ENCODE measurements around the gene SCFD2. TPM values are rescaled to one million over a fixed set of nuclear protein-coding genes. Genes with fewer than 3 reads are reported as not detected.

The SCFD2 gene
- total RNA-seq, 1 experiment from 2014 or later: 18.8 TPM

DNA sequence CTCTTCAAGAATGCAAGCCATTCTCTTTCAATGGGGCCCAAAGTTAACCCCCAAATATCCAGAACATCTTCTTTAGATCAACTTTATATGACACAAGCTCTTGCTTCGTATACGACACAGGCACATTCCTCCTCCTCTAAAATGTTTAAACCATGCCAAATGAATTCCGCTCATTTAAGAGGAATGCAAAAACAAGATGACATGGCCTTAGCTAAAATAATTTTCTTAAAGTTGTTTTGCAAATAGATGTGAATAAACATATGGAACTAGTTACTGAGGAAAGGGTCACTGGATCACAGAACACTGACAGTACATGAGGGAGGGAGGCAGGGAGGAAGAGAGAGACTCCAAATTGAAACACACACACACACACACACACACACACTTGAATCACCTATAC lies 406.3 kb downstream of the SCFD2 start:
- no peak for DNase-seq (ENCODE audit: low read depth)

DNA sequence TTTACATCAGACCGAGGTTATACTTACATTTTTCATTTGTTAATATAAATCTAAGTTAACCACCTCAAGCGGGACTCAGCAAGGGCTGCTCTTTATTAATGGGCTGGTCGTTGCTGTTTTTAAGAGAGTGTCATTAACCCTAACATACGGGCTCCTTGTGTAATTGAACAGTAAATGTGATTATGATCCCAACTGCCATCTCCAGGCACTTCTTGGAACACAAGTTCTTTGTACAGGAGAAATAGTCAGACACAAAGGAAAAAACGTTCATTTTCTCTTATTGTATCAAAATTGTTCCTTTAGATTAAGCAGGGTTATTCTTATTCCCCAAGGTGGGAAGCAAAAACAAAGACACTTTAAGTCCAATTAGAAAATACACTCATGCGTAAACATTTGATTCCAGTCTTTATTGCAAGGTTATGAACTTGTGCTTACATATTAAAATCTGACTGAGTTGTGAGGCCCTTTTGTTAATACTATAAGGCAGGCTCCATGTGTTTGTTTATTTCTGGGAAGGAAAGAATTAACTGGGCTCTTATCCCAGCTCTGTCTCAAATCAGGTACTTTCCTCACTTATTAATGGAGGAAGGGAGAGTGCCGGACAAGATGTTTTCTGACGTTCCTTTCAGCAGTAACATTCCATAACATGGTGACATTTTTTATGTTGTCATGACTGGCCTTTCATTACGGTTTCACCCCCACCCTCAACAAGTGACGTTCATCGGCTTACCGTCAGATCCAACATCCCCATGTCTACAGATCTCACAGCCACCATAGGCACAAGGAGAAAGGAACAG lies 407.8 kb downstream of the SCFD2 start:
- no peak for DNase-seq (ENCODE audit: low read depth)

DNA sequence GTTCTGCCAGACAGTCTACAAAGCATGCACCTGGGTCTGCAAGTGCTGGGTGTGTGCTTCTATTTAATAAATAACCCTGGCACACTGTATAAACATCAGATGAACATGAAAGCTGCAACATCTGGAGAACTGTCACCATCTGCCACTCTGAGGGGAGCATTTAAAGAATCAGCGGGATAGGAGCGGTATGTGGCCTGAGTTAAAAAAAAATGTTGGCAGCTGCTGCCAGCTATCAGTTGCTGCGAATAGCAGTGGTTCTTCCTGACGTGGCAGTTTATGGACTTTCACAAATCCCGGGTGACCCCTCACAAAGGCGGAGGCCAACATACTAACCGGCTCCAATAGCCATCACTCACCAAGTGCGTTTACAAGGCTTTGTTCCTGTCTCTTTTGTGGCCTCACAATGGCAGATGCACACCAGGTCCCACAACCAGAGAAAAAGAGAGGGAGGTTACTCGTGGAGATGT lies 408.6 kb downstream of the SCFD2 start:
- DNase-seq (ENCODE audit: low read depth): peak; percentile 71

DNA sequence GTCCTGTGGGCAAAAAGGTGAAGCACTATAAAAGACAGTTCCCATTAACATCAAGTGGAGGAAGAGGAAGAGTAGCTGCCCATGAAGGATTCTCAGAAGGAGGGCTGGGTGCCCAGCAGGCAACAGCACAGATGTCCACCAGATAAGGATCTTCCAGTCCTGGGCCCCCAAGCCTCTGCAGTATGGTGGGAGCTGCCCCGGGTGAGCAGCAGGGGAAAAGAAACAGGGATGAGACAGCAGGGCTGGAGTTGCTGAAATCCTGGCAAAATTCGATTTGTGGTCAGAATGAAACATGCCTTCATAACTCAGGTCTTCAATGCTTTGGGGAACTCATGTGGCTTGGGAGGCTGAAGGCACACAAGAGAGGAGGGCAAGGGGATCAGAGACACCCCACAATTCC lies 409.2 kb downstream of the SCFD2 start:
- DNase-seq (ENCODE audit: low read depth): no peak

DNA sequence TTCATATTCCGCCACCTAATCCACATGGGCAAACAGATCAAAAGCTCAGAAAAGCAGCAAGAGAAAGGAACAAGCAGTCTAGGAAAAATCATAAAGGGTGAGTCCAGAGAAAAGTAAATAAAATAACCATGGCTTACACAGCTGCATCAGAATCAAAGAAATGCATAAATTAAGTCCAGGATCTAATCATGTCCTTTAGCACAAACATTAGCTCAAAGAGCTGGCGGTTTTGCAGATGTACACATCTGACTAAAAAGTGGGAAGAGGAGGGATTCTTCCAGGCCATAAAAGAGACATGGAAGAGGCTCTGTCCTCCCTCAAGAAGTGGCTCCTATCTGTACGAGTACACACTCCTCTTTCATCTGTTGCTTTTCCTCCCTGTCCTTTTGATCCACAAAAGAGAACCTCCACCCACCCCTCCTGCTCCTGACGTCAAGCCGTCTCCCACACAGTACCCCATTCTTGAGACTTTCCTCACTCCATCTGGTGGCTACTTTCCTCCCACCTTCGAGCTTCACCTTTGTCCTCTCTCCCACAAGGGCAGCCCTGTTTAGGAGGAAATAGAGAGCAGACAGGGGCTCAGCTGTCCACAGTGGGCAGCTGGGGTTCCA lies 411.2 kb downstream of the SCFD2 start:
- no peak for DNase-seq (ENCODE audit: low read depth)

DNA sequence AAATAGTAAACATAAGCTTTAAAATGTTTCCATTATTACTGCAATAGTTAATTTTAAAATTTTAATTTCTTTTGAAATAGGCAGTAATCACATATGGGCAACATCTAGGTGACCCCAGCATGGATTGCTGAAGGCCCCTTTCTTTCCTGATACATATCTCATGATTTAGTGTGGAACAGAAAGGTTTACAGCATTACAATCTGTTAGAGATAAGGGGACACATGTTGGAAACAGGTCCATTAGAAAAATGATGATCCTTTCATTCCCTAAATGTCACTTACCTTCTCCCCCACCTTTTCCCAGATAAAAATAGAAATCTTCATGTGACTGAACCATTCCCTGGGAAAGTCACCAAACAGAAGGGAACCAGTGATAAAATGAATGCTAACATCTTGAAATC lies 413.3 kb downstream of the SCFD2 start:
- no peak for DNase-seq (ENCODE audit: low read depth)

DNA sequence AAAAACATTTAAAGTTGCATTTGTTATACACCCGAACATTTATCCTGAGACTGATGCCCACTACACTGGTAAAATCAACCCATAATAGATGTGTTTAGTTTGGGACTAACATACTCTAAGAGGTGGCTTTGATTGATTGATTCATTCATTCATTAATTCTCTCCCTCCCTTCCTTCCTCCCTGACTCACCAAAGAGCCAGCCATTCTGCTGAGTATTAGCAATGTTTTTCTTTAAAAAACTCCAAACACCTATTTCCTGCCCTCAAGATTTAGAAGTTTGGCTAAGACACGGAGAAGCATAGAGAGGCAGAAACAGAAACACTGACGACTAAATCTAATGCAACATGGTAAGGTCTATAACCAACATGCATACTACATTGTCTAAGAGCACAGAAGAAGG lies 414.8 kb downstream of the SCFD2 start:
- no peak for DNase-seq (ENCODE audit: low read depth)

DNA sequence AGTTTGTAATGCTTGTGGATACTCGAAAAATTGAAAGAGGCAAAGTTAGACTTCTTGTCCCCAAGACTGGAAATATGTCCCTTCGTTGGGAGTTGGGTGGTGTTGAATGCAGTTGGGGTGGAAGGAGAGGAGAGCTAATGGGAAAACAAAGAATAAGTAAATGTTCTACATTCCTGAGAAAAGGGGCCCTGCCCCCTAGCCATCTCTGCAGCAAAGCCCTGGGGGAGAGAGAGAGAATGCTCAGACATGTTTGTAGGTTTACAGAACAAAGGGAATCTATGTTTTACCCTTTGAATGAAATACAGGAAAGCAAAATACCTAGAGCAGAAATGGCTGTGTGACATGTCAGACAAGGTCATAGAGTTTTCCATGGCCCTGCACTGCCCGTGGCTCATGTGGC lies 415.6 kb downstream of the SCFD2 start:
- no peak for DNase-seq (ENCODE audit: low read depth)

DNA sequence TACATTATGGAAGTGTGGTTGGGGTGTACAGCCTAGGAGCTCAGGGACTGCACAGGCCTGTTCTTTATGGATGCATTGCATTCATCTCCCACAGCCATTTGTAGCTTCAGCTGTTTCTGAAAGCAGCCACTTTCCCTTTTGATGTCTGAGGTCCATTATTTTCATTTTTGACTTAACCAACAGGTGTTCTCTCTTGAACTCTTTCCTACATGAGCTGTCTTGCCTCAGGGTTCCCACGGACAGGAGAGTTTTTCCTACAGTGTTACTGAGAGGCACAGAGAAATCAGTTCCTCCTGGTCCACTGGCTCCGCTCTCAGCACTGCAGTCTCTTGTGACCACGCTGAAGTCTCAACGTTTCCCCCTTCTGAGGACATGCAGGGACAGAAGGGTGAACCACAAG lies 416.5 kb downstream of the SCFD2 start:
- peak; percentile 46 for DNase-seq (ENCODE audit: low read depth)

DNA sequence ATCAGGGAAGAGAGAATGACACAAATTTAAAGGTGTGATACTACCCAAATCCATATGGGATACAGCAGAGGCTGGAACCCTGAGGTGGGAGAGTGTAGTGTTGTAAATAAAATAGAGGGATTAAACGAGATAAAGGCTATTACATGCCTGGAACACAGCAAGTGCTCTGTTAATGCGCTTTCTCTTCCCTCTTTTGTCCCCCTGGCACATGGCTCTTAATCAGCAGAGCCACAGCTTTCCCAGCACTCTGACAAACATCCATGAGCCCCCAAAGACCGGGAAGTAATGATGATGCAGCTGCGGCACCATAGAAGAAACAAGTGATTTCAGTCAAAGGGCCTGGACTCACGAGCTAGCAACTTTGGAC lies 417.8 kb downstream of the SCFD2 start:
- no peak for DNase-seq (ENCODE audit: low read depth)

DNA sequence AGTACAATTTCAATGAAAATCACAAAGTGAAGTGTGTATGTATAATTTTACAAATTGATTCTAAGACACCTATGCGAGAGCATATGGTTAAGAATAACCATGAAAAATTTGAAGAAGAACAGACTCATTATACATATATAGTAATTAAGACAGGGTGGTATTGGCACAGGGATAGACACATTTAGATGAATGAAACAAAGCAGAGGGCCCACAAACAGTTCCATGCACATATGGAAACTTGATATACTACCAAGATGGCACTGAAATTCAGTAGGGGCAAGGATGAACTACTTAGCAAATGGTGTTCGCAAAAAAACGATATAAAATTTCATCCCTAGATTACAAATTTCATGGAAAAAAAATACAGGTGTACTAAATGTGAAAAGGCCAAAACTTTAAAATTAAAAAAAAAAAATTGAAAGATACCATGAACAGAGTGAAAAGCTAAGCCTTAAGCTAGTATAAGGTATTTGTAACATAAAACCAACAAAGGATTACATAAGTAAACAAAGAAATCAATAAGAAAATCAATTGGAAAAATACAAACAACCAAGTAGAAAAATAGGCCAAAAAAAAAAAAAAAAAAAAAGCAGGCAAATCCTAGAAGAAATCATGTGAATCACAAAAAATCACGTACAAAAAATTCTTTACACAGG lies 418.3 kb downstream of the SCFD2 start:
- no peak for DNase-seq (ENCODE audit: low read depth)

DNA sequence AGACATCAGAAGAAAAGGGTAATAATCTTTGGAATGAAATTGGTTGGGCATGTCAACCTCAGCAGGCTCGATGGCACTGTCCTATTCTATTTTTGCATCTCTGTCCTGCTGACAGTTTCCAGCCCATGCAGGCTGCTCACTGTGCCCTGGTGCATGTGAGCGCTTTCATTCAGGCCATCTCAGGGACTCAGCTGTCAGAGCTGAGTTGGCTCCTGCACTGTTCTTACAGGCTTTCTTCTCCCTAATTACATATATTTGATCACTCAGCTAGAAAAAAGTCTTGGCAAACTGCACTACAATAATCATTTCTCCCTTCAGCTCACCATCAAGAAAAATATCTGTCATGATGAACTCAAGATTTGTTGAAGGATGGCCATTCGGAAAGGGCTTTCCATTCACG lies 419.0 kb downstream of the SCFD2 start:
- no peak for DNase-seq (ENCODE audit: low read depth)

DNA sequence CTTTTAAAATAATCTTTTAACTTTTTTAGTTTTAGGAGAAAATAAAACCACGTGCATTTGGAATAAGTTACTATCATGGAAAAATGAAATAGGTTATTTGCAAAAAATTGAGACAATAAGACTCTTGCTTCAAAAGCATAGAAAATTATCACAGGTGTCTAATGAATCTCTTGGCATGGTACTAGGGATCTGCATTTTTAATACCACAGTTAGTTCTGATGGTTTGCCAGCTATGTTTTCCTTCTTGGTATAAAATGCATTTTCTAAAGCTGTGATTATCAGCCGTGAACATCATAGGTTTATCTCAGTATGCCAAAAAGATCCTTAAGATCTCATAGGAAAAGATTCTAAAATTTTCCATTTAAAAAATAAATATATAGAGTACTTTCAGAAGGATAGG lies 419.9 kb downstream of the SCFD2 start:
- DNase-seq (ENCODE audit: low read depth): no peak

DNA sequence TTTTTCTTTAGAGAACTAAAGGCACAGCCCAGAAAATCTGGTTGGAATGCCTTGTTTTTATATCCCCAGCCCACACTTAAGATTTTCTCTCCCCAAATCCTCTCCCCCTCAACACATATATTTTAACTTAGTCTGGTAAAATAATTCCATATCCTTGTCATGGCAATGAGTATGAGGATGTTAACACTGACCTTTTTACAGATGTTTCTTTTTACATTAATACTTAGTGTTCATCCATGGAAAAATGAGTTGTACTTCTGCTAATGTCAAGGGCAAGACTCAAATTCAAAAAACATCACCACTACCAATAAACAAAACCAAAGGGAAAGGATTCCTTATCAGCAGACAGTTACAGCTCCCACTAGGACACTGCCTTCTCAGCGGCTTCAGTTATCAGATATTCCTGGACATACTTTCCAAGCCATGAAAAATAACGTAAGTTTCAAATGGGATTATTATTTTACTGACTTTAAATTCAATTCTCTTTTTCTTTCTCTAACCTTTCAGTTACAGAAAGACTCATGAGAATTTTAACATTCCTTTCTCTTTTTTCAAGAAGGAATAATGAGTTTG lies 420.4 kb downstream of the SCFD2 start:
- DNase-seq (ENCODE audit: low read depth): no peak

DNA sequence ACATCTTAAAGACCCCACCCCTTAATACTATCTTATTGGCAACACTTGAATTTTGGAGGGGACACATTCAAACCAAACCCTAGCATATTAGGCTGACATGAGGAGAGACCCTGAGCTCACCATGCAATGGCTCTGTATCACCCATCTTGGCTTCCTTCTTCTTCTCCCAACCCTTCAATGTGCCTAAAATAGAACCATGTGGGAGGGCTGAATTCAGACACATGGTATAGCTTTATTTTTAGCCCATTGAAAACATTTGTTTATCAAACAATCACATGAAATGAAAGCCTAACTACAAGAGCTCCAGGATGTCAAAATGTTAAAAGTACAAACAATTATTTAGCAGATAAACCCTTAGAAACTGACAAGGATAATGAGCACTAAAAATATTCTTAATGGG lies 422.2 kb downstream of the SCFD2 start:
- DNase-seq (ENCODE audit: low read depth): no peak

DNA sequence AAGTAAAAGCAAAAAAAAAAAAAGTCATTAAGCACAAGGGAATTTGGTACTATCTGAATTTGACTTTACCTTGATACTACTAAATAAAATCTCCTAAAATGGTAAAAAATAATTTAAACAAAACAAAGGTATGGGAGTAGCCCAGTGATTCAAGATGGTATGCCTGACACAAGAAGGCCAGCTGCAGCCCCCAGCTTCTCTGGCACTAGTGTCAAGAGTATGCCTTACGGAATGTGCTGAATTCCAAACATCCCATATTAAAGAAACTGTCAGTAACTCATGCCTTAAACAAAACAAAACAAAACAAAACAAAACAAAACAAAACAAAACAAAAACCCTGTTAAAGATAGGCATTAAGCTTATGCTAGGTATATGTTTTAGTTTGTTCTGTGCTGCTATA lies 422.9 kb downstream of the SCFD2 start:
- no peak for DNase-seq (ENCODE audit: low read depth)

DNA sequence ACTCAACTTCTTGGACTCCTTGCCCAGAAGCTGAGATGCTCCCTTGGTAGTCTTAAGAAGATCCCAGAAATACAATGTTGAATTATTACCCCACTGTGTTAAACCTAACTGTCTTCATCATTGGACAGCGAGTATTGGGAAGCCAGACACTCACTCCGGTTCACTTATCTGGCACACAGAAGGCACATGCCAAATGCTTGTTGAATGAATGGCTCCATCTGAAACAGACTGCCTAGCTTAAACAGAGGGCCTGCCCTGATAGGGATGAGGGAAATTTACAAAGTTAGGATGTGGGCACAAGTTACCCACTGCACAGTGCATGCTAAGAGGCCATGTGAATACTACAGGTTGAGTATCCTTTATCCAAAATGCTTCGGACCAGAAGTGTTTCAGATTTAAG lies 424.4 kb downstream of the SCFD2 start:
- no peak for DNase-seq (ENCODE audit: low read depth)

DNA sequence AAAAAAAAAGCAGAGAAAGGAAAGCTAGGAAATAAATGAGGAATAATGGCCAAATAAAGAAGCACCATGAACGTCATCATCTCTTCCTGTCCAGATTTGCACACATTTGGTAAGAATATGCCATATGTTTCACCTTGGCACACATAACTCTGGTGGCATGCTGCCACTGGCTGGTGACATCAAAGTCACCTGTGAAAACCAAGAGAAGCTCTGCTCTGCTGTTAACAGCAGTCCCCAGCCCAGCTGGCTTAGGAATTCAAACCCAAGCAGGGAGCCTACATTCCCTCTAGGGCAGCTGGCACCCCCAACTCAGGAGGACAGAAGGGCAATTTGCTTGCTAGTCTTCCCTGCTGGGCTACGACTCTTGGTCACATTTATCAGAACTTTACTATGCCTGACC lies 426.1 kb downstream of the SCFD2 start:
- DNase-seq (ENCODE audit: low read depth): no peak

DNA sequence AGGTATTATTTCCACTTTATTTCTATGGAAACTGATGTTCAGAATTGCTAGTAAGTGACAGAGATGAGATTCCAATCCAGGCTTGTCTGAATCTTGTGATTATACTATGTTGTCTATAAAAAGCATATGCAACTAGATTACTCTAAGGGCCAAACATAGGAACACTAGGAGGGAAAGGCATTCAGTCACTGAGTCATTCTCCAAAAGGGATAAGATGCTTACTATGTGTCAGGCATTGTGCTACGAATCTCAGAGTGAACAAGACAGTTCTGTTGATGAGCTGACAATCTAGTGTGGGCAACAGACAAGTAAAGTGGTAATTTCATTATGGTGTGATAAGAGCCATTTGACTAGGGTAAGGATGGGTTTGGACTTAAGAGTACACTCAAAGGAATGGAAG lies 426.5 kb downstream of the SCFD2 start:
- DNase-seq (ENCODE audit: low read depth): no peak

DNA sequence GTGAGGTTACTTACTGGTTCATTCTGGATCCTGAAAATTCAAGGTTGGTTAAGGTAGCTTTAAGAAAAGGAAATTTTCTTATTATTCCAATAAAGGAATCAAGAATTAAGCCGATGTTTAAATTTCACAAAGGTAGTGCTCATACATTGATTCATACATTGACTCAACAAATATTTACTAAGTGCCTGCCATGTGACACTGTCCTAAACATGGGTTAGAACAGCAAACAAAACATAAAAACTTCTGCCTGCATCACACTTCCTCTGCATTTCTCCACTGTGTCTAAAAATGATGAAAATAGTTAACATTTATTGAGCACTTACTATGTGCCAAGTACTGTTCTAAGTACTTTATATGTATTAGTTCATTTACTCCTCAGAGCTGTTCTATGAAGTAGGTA lies 428.0 kb downstream of the SCFD2 start:
- no peak for DNase-seq (ENCODE audit: low read depth)

DNA sequence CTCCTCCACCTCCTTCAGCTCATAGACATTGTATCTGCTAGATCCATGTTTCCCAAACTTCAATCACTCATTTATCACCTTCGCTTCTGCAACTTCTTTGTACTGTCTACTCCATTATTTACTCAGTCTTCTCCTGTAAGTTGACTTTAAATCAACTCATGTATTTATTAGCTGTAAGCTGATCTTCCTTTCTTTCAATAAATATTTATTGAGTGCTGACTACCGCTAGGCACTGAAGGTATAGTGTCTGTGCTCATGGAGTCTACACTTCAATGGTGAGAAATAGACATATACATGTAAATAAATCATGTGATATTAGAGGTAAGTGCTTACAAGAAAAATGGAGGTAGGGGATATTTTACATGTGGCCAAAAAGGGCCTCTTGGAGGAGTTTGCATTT lies 429.1 kb downstream of the SCFD2 start:
- DNase-seq (ENCODE audit: low read depth): no peak

DNA sequence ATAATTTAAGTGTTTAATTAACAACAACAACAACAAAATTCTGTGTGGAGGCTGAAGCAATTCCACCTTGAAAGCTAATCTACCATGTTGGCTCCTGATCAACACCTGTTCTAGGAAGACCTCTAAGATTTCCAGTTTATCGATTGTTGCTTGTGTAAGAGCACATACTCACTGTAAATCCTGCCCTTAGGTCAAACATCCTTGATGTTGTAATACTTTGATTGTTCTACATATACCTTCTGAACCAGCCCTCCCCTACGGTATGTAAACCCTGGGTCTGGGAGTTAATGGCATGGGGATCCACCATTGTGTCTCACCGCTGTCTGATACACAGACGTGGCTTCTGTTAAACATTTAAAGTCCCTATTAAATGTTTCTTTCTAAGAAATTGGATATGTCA lies 430.5 kb downstream of the SCFD2 start:
- no peak for DNase-seq (ENCODE audit: low read depth)

DNA sequence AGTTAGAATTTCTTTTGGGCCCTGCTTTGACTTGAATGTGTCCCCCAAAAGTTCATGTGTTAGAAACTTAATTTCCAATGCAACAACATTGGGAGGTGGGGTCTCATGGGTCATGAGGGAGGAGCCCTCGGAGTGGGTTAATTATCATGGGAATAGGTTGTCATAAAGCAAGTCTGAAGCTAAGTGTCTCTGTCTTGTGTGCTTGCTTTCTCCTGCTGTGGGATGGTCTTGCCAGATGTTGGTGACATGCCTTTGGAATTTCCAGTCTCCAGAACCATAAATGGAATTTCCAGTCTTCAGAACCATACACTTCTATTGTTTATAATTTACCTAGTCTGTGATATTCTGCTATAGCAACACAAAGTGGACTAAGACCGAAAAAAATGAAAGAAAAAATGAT lies 432.1 kb downstream of the SCFD2 start:
- no peak for DNase-seq (ENCODE audit: low read depth)
